ENCODE measurements around the gene UBR4.

DNA sequence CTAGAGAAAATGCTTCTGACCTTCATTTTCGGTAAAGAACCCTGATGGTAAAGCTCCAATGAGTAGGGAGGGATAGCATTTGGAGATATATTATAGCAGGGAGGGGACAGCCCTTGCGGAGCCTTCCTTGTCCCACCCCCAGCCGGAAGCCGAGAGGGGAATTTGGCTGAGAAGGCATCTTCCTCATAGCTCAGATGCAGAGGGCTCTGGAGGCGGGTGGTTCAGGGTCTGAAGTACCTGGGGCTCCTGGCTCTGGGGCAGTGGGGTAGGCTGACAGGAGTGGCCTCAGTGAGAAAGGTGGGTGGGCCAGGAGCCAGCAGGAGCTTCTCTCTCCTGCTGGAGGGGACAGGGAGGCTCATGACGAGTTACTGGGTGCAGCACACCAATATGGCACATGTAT is 165.6 kb downstream of the UBR4 start:
- TF ChIP-seq EP300 (IDR thresholded peaks at IDR 0.05) (no peak), POLR2A (IDR thresholded peaks at IDR 0.05) (no peak), POLR2AphosphoS5 (IDR thresholded peaks at IDR 0.05) (no peak)
- TF ChIP-seq, protein P1, sequence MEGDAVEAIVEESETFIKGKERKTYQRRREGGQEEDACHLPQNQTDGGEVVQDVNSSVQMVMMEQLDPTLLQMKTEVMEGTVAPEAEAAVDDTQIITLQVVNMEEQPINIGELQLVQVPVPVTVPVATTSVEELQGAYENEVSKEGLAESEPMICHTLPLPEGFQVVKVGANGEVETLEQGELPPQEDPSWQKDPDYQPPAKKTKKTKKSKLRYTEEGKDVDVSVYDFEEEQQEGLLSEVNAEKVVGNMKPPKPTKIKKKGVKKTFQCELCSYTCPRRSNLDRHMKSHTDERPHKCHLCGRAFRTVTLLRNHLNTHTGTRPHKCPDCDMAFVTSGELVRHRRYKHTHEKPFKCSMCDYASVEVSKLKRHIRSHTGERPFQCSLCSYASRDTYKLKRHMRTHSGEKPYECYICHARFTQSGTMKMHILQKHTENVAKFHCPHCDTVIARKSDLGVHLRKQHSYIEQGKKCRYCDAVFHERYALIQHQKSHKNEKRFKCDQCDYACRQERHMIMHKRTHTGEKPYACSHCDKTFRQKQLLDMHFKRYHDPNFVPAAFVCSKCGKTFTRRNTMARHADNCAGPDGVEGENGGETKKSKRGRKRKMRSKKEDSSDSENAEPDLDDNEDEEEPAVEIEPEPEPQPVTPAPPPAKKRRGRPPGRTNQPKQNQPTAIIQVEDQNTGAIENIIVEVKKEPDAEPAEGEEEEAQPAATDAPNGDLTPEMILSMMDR (IDR thresholded peaks at IDR 0.05): no peak

Data from suprapubic skin (tissue), 4 donors.